ENCODE data around the gene FAM227B.

DNA sequence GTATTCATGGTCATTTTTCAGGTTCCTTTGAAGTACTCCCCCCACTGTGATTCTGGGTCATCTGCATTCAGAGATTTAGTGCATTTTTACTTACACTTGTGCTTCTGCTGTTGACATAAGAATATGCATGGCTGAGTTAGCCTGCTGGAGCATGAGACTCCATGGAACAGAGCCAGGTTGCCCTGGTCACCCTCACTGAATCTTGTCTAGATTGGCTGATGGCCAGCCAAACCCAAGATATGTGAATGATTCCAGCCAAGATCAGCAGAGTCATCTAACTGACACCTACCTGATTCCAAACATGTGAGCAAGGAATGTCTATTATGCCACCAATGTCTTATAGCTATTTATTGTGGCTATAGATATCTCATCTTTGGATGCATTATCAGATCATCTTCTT, 25.3 kb upstream of the FAM227B start:
- TF ChIP-seq, protein P1, sequence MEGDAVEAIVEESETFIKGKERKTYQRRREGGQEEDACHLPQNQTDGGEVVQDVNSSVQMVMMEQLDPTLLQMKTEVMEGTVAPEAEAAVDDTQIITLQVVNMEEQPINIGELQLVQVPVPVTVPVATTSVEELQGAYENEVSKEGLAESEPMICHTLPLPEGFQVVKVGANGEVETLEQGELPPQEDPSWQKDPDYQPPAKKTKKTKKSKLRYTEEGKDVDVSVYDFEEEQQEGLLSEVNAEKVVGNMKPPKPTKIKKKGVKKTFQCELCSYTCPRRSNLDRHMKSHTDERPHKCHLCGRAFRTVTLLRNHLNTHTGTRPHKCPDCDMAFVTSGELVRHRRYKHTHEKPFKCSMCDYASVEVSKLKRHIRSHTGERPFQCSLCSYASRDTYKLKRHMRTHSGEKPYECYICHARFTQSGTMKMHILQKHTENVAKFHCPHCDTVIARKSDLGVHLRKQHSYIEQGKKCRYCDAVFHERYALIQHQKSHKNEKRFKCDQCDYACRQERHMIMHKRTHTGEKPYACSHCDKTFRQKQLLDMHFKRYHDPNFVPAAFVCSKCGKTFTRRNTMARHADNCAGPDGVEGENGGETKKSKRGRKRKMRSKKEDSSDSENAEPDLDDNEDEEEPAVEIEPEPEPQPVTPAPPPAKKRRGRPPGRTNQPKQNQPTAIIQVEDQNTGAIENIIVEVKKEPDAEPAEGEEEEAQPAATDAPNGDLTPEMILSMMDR (conservative IDR thresholded peaks at IDR 0.05 in 1 of 2, IDR thresholded peaks at IDR 0.05 in 1 of 2; ENCODE audit: low read depth in 1 of 2, low read length in 2 of 2) = no peak
- TF ChIP-seq EZH2 (IDR thresholded peaks at IDR 0.05; ENCODE audit: low read length, missing control alignments) = no peak
